K562 (cell line): ENCODE data around the gene CEMIP2.

Experiments
- MAFG ChIP-seq: fragments of 450-650 bp; conservative IDR thresholded peaks from 2 replicates; pipeline ENCODE4 v1.6.1; 2016; ENCODE audit warnings: missing genetic modification characterization, missing compliant biosample characterization
- NCOA2 ChIP-seq, 2 experiments: fragments of 450-650 bp; IDR thresholded peaks; 2 replicates each; pipeline ENCODE4 v1.6.1; 2018; ENCODE audit warnings: mild to moderate bottlenecking in 2 of 2, moderate library complexity in 1 of 2; ENCODE audit not compliant: partially characterized antibody in 2 of 2
- POLR2AphosphoS2 ChIP-seq: IDR thresholded peaks from 2 replicates; pipeline ENCODE4 v1.6.1; 2012; ENCODE audit warnings: low read length, improper control_type of control experiment
- TBP ChIP-seq: optimal IDR thresholded peaks from 2 replicates; pipeline ENCODE3; 2011; ENCODE audit warnings: low read depth, low read length, improper control_type of control experiment
- ZNF717 ChIP-seq: fragments of 250-450 bp; sonication (Bioruptor Pico); IDR thresholded peaks from 2 replicates; pipeline ENCODE4 v1.5.0; 2021
- TF ChIP-seq, protein P1 (sequence below), 3 experiments: IDR thresholded peaks in 2 of 3; conservative IDR thresholded peaks in 1 of 3; 2 replicates each; pipeline ENCODE4 v1.5.1; 2011 to 2012; ENCODE audit warnings: low read length in 3 of 3, mild to moderate bottlenecking in 3 of 3, control low read depth in 2 of 3, improper control_type of control experiment in 1 of 3, inconsistent platforms in 1 of 3, low read depth in 1 of 3, mixed read lengths in 1 of 3, moderate library complexity in 1 of 3; ENCODE audit not compliant: insufficient read depth in 2 of 3
- TF ChIP-seq, protein P2 (sequence below), 2 experiments: fragments of 450-650 bp in 1 of 2; IDR thresholded peaks; 2 replicates each; pipeline ENCODE4 v1.6.1; 2011 to 2017; ENCODE audit warnings: low read depth in 2 of 2, antibody characterized with exemption in 1 of 2, borderline replicate concordance in 1 of 2, low read length in 1 of 2, mild to moderate bottlenecking in 1 of 2, mixed read lengths in 1 of 2; ENCODE audit not compliant: control insufficient read depth in 1 of 2

DNA sequence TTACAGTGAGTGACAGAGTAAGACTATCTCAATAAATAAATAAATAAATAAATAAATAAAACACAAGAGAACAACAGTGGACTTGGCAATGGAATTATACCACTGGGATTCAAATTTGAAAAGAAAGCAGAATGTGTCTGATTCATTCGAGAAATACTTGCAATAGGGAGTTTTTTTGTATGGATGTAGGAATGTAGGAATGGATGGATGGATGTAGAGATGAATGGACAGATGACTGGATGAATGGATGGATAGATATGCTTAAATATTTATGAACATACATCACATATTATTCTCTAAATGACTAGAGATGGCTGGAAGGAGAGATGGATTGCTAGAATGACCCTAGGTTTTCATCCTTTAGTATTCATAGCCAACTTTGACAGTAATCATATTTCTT, 22.0 kb upstream of the CEMIP2 start:
- no peak for TF ChIP-seq NCOA2 (IDR thresholded peaks at IDR 0.05; ENCODE audit: partially characterized antibody in 2 of 2)
- no peak for TF ChIP-seq TBP
- TF ChIP-seq, protein P1, sequence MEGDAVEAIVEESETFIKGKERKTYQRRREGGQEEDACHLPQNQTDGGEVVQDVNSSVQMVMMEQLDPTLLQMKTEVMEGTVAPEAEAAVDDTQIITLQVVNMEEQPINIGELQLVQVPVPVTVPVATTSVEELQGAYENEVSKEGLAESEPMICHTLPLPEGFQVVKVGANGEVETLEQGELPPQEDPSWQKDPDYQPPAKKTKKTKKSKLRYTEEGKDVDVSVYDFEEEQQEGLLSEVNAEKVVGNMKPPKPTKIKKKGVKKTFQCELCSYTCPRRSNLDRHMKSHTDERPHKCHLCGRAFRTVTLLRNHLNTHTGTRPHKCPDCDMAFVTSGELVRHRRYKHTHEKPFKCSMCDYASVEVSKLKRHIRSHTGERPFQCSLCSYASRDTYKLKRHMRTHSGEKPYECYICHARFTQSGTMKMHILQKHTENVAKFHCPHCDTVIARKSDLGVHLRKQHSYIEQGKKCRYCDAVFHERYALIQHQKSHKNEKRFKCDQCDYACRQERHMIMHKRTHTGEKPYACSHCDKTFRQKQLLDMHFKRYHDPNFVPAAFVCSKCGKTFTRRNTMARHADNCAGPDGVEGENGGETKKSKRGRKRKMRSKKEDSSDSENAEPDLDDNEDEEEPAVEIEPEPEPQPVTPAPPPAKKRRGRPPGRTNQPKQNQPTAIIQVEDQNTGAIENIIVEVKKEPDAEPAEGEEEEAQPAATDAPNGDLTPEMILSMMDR (IDR thresholded peaks at IDR 0.05 in 2 of 3, conservative IDR thresholded peaks at IDR 0.05 in 1 of 3; ENCODE audit: insufficient read depth in 2 of 3, low read depth in 1 of 3, low read length in 3 of 3), result no peak
- TF ChIP-seq MAFG (tag), result no peak
- TF ChIP-seq POLR2AphosphoS2, result no peak
- TF ChIP-seq, protein P2, sequence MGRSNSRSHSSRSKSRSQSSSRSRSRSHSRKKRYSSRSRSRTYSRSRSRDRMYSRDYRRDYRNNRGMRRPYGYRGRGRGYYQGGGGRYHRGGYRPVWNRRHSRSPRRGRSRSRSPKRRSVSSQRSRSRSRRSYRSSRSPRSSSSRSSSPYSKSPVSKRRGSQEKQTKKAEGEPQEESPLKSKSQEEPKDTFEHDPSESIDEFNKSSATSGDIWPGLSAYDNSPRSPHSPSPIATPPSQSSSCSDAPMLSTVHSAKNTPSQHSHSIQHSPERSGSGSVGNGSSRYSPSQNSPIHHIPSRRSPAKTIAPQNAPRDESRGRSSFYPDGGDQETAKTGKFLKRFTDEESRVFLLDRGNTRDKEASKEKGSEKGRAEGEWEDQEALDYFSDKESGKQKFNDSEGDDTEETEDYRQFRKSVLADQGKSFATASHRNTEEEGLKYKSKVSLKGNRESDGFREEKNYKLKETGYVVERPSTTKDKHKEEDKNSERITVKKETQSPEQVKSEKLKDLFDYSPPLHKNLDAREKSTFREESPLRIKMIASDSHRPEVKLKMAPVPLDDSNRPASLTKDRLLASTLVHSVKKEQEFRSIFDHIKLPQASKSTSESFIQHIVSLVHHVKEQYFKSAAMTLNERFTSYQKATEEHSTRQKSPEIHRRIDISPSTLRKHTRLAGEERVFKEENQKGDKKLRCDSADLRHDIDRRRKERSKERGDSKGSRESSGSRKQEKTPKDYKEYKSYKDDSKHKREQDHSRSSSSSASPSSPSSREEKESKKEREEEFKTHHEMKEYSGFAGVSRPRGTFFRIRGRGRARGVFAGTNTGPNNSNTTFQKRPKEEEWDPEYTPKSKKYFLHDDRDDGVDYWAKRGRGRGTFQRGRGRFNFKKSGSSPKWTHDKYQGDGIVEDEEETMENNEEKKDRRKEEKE (IDR thresholded peaks at IDR 0.05; ENCODE audit: borderline replicate concordance in 1 of 2, control insufficient read depth in 1 of 2, low read depth in 2 of 2, low read length in 1 of 2), result no peak
- TF ChIP-seq ZNF717 (CRISPR knock-in tag), result no peak
